CD4-positive, alpha-beta T cell treated with Interleukin-4 for 1 hour (primary cell): ENCODE results near the gene NAT9.

Source experiments
- DNase-seq, 2 donors: peaks; one replicate each; pipeline ENCODE4 v3.0.0-alpha.2; 2020 to 2022

The NAT9 gene

GRCh38 chr17:74725111-74725510 lies 51.0 kb downstream of the NAT9 start:
- DNase-seq: no peak

GRCh38 chr17:74723891-74724290 lies 52.3 kb downstream of the NAT9 start:
- no peak for DNase-seq

- no peak for DNase-seq
Measured at GRCh38 chr17:74722782-74723181, 53.4 kb downstream of the NAT9 start.
